ENCODE data around the gene MCM3. TPM values are rescaled to one million over a fixed set of nuclear protein-coding genes. Genes with fewer than 3 reads are reported as not detected.

The MCM3 gene
- total and polyA plus RNA-seq, 2 of the 4 experiments (the other 2 are of a cell fraction) = 54.6 to 66.5 TPM

DNA sequence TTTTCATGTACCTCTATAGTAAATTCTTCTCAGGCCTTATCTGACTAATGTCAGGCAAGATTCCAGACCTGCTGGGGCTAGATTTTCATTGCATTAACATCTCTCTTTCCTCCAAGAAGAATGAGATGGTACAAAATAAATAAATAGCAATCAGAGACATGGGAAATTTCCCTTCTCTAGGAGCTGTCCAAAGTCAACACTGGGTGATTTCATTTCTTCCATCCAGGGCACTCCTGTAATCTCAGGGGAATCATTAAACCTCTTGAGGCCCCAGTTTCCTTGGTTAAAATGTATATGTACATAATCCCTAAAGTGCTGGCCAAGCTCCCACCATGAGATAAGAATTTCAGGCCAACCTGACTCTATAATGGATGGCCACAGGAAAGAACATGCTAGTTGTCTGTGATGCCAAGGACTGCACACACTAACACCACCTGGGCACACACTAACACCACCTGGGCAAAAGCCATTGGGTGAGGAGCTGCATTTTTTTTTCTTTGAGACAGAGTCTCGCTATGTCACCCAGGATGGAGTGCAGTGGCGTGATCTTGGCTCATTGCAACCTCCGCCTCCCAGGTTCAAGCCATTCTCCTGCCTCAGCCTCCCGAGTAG is 41.2 kb downstream of the MCM3 start:
- Histone ChIP-seq H4K20me1 (ENCODE audit: insufficient read depth, low read length) (no peaks in the 10 kb centered on the region), H3K4ac (ENCODE audit: low read depth, low read length) (no peak overlapping the region), H4K91ac (ENCODE audit: insufficient read depth, low read depth, low read length) (no peak overlapping the region), H3K4me2 (ENCODE audit: low read depth, low read length) (no peak overlapping the region), H3K9me3 (ENCODE audit: control insufficient read depth, insufficient read depth, low read length) (no peaks in the 10 kb centered on the region), H3K27me3 (ENCODE audit: control insufficient read depth, insufficient read depth, low read length) (peaks cover 11% of the 10 kb centered on the region), H3K9me1 (ENCODE audit: insufficient read depth, low read length) (no peaks in the 10 kb centered on the region), H3K23ac (ENCODE audit: low read depth, low read length) (no peak overlapping the region), H3K4me1 (ENCODE audit: control insufficient read depth, insufficient read depth, low read length) (no peaks in the 10 kb centered on the region), H2BK15ac (ENCODE audit: low read depth, low read length) (no peak overlapping the region), H3K14ac (replicated peaks; ENCODE audit: low read depth, low read length) (no peak overlapping the region), H2AFZ (replicated peaks; ENCODE audit: low read length, poor library complexity) (no peak overlapping the region), H3K56ac (ENCODE audit: extremely low read depth, insufficient read depth, low read length) (no peak overlapping the region), H3K27ac (ENCODE audit: insufficient read depth, low read length) (no peak overlapping the region), H2AK9ac (replicated peaks; ENCODE audit: low read depth, low read length, poor library complexity) (no peak overlapping the region), H2BK20ac (ENCODE audit: low read depth, low read length) (no peak overlapping the region), H3K79me1 (ENCODE audit: low read depth in 1 of 2, low read length in 2 of 2) (no peaks in the 10 kb centered on the region), H3K18ac (ENCODE audit: low read depth, low read length) (no peak overlapping the region), H3K4me3 (ENCODE audit: insufficient read depth, low read depth, low read length) (no peak overlapping the region), H2BK120ac (ENCODE audit: low read depth, low read length) (no peak overlapping the region), H3K36me3 (ENCODE audit: control insufficient read depth, insufficient read depth, low read length) (no peaks in the 10 kb centered on the region), H2BK5ac (ENCODE audit: low read depth, low read length, poor library complexity, severe bottlenecking) (no peak overlapping the region), H3K9ac (ENCODE audit: low read depth, low read length) (no peak overlapping the region), H2AK5ac (ENCODE audit: low read depth, low read length) (no peak overlapping the region), H4K5ac (ENCODE audit: low read depth, low read length) (no peak overlapping the region), H4K8ac (ENCODE audit: low read depth in 2 of 2, low read length in 2 of 2) (no peak overlapping the region)
- POLR2A ChIA-PET (ENCODE audit: unreplicated experiment) = no interaction called here
- in situ Hi-C loops (cut with MboI; ENCODE audit: low sequenced_read_pairs) = no loop called here
- intact Hi-C loops (cut with micrococcal nuclease) = no loop called here
- dilution Hi-C loops (cut with HindIII; ENCODE audit: low sequenced_read_pairs, unreplicated experiment) = no loop called here
- TF ChIP-seq CEBPB (IDR thresholded peaks at IDR 0.05; ENCODE audit: low read depth, low read length) (no peak), POLR2A (IDR thresholded peaks at IDR 0.05; ENCODE audit: low read depth, low read length) (no peak), FOS (IDR thresholded peaks at IDR 0.05; ENCODE audit: low read depth, low read length) (no peak), MXI1 (IDR thresholded peaks at IDR 0.05; ENCODE audit: borderline replicate concordance, low read depth, low read length) (no peak), RCOR1 (IDR thresholded peaks at IDR 0.05; ENCODE audit: insufficient replicate concordance, low read length) (no peak), SMC3 (IDR thresholded peaks at IDR 0.05; ENCODE audit: low read depth, low read length) (no peak), NFE2L2 (IDR thresholded peaks at IDR 0.05; ENCODE audit: low read depth, low read length) (no peak), RFX5 (IDR thresholded peaks at IDR 0.05; ENCODE audit: low read depth, low read length) (no peak), BHLHE40 (IDR thresholded peaks at IDR 0.05; ENCODE audit: low read depth, low read length) (no peak), RAD21 (IDR thresholded peaks at IDR 0.05; ENCODE audit: low read length) (no peak), CHD1 (IDR thresholded peaks at IDR 0.05; ENCODE audit: low read depth, low read length) (no peak), MAZ (IDR thresholded peaks at IDR 0.05; ENCODE audit: borderline replicate concordance, low read depth, low read length) (no peak), MAFK (IDR thresholded peaks at IDR 0.05; ENCODE audit: low read depth, low read length) (no peak)
- TF ChIP-seq, protein P1, sequence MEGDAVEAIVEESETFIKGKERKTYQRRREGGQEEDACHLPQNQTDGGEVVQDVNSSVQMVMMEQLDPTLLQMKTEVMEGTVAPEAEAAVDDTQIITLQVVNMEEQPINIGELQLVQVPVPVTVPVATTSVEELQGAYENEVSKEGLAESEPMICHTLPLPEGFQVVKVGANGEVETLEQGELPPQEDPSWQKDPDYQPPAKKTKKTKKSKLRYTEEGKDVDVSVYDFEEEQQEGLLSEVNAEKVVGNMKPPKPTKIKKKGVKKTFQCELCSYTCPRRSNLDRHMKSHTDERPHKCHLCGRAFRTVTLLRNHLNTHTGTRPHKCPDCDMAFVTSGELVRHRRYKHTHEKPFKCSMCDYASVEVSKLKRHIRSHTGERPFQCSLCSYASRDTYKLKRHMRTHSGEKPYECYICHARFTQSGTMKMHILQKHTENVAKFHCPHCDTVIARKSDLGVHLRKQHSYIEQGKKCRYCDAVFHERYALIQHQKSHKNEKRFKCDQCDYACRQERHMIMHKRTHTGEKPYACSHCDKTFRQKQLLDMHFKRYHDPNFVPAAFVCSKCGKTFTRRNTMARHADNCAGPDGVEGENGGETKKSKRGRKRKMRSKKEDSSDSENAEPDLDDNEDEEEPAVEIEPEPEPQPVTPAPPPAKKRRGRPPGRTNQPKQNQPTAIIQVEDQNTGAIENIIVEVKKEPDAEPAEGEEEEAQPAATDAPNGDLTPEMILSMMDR (conservative IDR thresholded peaks at IDR 0.05; ENCODE audit: low read depth, low read length) = no peak
- TF ChIP-seq, protein P2, sequence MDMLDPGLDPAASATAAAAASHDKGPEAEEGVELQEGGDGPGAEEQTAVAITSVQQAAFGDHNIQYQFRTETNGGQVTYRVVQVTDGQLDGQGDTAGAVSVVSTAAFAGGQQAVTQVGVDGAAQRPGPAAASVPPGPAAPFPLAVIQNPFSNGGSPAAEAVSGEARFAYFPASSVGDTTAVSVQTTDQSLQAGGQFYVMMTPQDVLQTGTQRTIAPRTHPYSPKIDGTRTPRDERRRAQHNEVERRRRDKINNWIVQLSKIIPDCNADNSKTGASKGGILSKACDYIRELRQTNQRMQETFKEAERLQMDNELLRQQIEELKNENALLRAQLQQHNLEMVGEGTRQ (IDR thresholded peaks at IDR 0.05; ENCODE audit: low read depth, low read length) = no peak
- TF ChIP-seq, protein P3, sequence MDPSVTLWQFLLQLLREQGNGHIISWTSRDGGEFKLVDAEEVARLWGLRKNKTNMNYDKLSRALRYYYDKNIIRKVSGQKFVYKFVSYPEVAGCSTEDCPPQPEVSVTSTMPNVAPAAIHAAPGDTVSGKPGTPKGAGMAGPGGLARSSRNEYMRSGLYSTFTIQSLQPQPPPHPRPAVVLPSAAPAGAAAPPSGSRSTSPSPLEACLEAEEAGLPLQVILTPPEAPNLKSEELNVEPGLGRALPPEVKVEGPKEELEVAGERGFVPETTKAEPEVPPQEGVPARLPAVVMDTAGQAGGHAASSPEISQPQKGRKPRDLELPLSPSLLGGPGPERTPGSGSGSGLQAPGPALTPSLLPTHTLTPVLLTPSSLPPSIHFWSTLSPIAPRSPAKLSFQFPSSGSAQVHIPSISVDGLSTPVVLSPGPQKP (IDR thresholded peaks at IDR 0.05; ENCODE audit: borderline replicate concordance, low read depth, low read length) = no peak
- WGBS, 2 experiments (ENCODE audit: extremely low coverage in 2 of 2, insufficient read length in 1 of 2) = 82% methylated on average over 2 of the region's 4 CpGs; no CpG with 5 or more reads in 1 of the 2 experiments
- DNase-seq = peak; percentile 20
- ATAC-seq (ENCODE audit: low read depth) = no peak
- CTCF ChIA-PET = interaction anchor here (1.6 kb wide), 1 partner anchor 9 kb away, joined by 3 read pairs; no protein-coding TSS in a partner anchor
- no TSS peak for BruUV-seq (replicated peaks)

All from IMR-90 (cell line).